Activated CD4-positive, alpha-beta T cell treated with anti-CD3 and anti-CD28 coated beads for 36 hours (primary cell): Measurements from ENCODE around the gene ARHGAP27. TPM values are rescaled to one million over a fixed set of nuclear protein-coding genes. Genes with fewer than 3 reads are reported as not detected.
"Not testable (repeated sequence)": the region's sequence is repeated elsewhere in the genome, so short reads cannot be mapped to it uniquely, and the experiment has no call there.

Experiments
- ATAC-seq: fragments of 200-7000 bp; cut with Tn5 transposase; one replicate; pipeline ENCODE4 v1.10.0; 2021; ENCODE audit warnings: mild to moderate bottlenecking, moderate library complexity
- CTCF ChIA-PET: fragments of 350-600 bp; sonication (Branson Sonifier 250); formaldehyde crosslinking; loops from one replicate; lab custom pipeline; 2021; ENCODE audit warnings: antibody characterized with exemption; lab: Charles Lee
- POLR2A ChIA-PET: fragments of 350-600 bp; sonication (Branson Sonifier 250); formaldehyde crosslinking; loops from one replicate; lab custom pipeline; 2021; ENCODE audit warnings: antibody characterized with exemption, inconsistent platforms; lab: Charles Lee
- DNase-seq: peaks from one replicate; pipeline ENCODE4 v3.0.0-alpha.2; 2020
- H3K27ac Mint-ChIP-seq: one replicate; pipeline ENCODE4 v1.8.0; 2021; ENCODE audit warnings: mixed read lengths
- H3K27me3 Mint-ChIP-seq: one replicate; pipeline ENCODE4 v1.8.0; 2021; ENCODE audit warnings: mixed read lengths
- H3K36me3 Mint-ChIP-seq: one replicate; pipeline ENCODE4 v1.8.0; 2021; ENCODE audit warnings: low read depth, mixed read lengths
- H3K4me1 Mint-ChIP-seq: one replicate; pipeline ENCODE4 v1.8.0; 2021; ENCODE audit warnings: mixed read lengths
- H3K4me3 Mint-ChIP-seq: one replicate; pipeline ENCODE4 v1.8.0; 2021; ENCODE audit warnings: mild to moderate bottlenecking, moderate library complexity, mixed read lengths
- H3K9me3 Mint-ChIP-seq: one replicate; pipeline ENCODE4 v1.8.0; 2021; ENCODE audit warnings: low read depth, mixed read lengths
- intact Hi-C, 2 experiments: fragments of 100-400 bp; cut with DNase I in 1 of 2; cut with micrococcal nuclease in 1 of 2; formaldehyde crosslinking; loops; one replicate each; pipeline versions ENCODE4 v1.14.2 to v1.15.1; 2022 to 2024; cut with DNase I, micrococcal nuclease
- total RNA-seq, 2 experiments: library from RNA; stranded (reverse); gene quantifications; one replicate each; pipeline ENCODE4 v1.2.3, GENCODE V29; 2021

The ARHGAP27 gene
- total RNA-seq, 2 experiments from 2014 or later, result 43.2 to 43.5 TPM

- Mint-ChIP-seq H3K4me3 (no peak overlapping the region), H3K4me1 (peaks cover 6% of the 10 kb centered on the region), H3K27ac (no peak overlapping the region), H3K9me3 (no peaks in the 10 kb centered on the region), H3K27me3 (no peaks in the 10 kb centered on the region), H3K36me3 (no peaks in the 10 kb centered on the region)
- no peak for DNase-seq
- ChIA-PET CTCF (interaction anchor here (0.6 to 0.9 kb wide), 3 partner anchors 56 to 1843 kb away, joined by 3 to 4 read pairs (median 3); partner anchors contain the start of gene CDC27), POLR2A (no interaction called here)
- ATAC-seq, result no peak
- intact Hi-C loops, result no loop called here
Observed at GRCh38 chr17:45346216-45347015, 86.3 kb downstream of the ARHGAP27 start.

GRCh38 chr17:45345554-45346215 lies 87.0 kb downstream of the ARHGAP27 start:
- POLR2A ChIA-PET, result no interaction called here

GRCh38 chr17:45345246-45345553 lies 87.5 kb downstream of the ARHGAP27 start:
- intact Hi-C loops, result no loop called here
- Mint-ChIP-seq H3K9me3 (no peaks in the 10 kb centered on the region), H3K27me3 (no peaks in the 10 kb centered on the region), H3K36me3 (no peaks in the 10 kb centered on the region), H3K4me1 (peaks cover 6% of the 10 kb centered on the region), H3K27ac (no peak overlapping the region), H3K4me3 (no peak overlapping the region)
- ATAC-seq (no peak), DNase-seq (no peak)
- CTCF ChIA-PET, result interaction anchor here (0.7 to 1.0 kb wide), 2 partner anchors 68 to 89 kb away, joined by 3 read pairs; no protein-coding TSS in a partner anchor
- POLR2A ChIA-PET, result no interaction called here

More at GRCh38 chr17:45345554-45346215, 87.0 kb downstream of the ARHGAP27 start:
- Mint-ChIP-seq H3K27me3 (no peaks in the 10 kb centered on the region), H3K4me1 (peaks cover 6% of the 10 kb centered on the region), H3K4me3 (no peak overlapping the region), H3K9me3 (no peaks in the 10 kb centered on the region), H3K27ac (no peak overlapping the region), H3K36me3 (no peaks in the 10 kb centered on the region)
- no peak for ATAC-seq
- no peak for DNase-seq
- CTCF ChIA-PET, result interaction anchor here (0.7 to 1.0 kb wide), 2 partner anchors 69 to 90 kb away, joined by 3 read pairs; no protein-coding TSS in a partner anchor
- intact Hi-C loops, result no loop called here

- H3K9me3 Mint-ChIP-seq, H3K4me1 Mint-ChIP-seq, H3K27me3 Mint-ChIP-seq, H3K4me3 Mint-ChIP-seq, H3K27ac Mint-ChIP-seq, DNase-seq, POLR2A ChIA-PET, H3K36me3 Mint-ChIP-seq, ATAC-seq, intact Hi-C loops: not testable (repeated sequence)
- CTCF ChIA-PET, result interaction anchor here (0.6 kb wide), 1 partner anchor 1241 kb away, joined by 3 read pairs; no protein-coding TSS in a partner anchor
Observed at GRCh38 chr17:45343967-45344664, 88.6 kb downstream of the ARHGAP27 start.

Other genes starting within 250 kb of the ARHGAP27 start
- gene FMNL1, start 211.0 kb downstream of the ARHGAP27 start, total RNA-seq, result 100 to 1,000 TPM; 268 to 295 TPM
- under 1 TPM; 0.21 to 0.25 TPM for gene SPATA32, start 170.8 kb downstream of the ARHGAP27 start, total RNA-seq
- gene MAP3K14, start 115.8 kb downstream of the ARHGAP27 start, total RNA-seq, result 10 to 100 TPM; 50.3 to 52.5 TPM
- 10 to 100 TPM; 20.4 to 21.2 TPM for gene PLEKHM1, start 57.9 kb upstream of the ARHGAP27 start, total RNA-seq